ENCODE results near the gene PHLPP1.

GRCh38 chr18:62885804-62886203 lies 170.5 kb downstream of the PHLPP1 start:
- TF ChIP-seq, protein P1, sequence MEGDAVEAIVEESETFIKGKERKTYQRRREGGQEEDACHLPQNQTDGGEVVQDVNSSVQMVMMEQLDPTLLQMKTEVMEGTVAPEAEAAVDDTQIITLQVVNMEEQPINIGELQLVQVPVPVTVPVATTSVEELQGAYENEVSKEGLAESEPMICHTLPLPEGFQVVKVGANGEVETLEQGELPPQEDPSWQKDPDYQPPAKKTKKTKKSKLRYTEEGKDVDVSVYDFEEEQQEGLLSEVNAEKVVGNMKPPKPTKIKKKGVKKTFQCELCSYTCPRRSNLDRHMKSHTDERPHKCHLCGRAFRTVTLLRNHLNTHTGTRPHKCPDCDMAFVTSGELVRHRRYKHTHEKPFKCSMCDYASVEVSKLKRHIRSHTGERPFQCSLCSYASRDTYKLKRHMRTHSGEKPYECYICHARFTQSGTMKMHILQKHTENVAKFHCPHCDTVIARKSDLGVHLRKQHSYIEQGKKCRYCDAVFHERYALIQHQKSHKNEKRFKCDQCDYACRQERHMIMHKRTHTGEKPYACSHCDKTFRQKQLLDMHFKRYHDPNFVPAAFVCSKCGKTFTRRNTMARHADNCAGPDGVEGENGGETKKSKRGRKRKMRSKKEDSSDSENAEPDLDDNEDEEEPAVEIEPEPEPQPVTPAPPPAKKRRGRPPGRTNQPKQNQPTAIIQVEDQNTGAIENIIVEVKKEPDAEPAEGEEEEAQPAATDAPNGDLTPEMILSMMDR (IDR thresholded peaks at IDR 0.05; ENCODE audit: low read depth, low read length) = no peak
- TF ChIP-seq EZH2phosphoT487 (IDR thresholded peaks at IDR 0.05; ENCODE audit: low read depth) = no peak
